ENCODE results near the gene MSANTD3.

DNA sequence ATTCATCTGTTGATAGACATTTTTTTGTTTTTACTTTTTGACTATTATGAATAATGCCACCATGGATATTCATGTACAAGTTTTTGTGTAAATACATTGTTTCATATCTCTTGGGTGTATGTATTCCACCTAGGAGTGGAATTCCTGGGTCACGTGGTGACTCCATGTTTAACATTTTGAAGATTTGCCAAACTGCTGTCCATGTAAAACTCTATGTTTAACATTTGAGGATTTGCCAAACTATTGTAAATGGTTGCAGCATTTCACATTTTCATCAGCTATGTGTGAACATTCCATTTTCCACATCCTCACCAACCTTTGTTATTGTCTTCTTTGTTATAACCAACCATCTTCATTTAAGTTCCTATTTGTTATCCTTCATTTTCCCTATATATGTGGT, 58.3 kb downstream of the MSANTD3 start:
- TF ChIP-seq POLR2A (IDR thresholded peaks at IDR 0.05; ENCODE audit: low read length), result no peak
- no peak for TF ChIP-seq GATA1 (IDR thresholded peaks at IDR 0.05; ENCODE audit: low read depth, low read length)

All from erythroblast (primary cell).